ENCODE measurements around the gene CTBP1. TPM values are rescaled to one million over a fixed set of nuclear protein-coding genes. Genes with fewer than 3 reads are reported as not detected.

CTBP1 gene
- total and polyA plus RNA-seq, 2 of the 8 experiments (the other 6 are each of a cell fraction or from before 2014, with no cell fraction given) = 128 to 185 TPM

DNA sequence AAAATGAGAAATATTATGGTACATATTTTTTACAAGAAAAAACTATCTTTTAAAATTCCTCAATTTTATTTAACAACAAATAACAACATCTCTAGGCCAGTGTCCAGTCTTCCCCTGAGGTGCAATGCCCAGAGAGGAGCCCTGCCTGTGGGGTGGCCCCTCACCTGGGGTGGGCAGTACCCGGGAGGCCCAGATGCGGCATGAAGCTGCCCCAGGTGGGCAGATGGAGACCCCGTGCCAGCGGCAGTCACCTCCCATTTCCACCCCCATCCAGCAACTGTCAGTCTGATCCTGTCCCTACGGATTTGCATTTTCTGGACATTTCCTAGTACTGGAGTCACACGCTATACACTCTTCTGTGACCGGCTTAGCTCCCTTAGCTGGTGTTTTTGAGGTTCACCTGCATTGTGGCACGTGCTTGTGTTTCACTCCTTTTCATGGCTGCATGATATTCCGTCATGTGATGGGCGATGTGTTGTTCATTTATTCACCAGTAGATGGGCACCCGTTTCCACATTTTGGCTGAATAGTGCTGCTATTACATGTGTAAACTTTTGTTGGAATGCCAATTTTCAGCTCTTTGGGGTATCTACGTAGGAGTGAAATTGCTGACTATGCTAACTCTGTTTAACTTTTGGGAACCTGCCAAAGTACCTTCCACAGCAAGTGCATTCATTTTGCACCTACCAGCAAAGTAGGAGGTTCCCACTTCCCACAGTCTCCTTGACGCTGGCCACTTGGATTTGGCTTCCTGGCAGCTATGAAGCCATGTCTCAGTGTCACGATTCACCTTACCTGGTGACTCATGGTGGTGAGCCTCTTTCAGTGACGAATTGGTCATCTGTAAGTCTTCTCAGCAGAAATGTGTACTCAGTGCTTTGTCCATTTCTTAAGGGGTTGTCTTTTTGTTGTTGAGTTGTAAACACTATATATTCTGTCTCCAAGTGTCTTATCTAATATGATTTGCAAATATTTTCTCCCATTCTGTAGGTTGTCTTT lies 29.0 kb upstream of the CTBP1 start:
- Histone ChIP-seq H3K14ac (ENCODE audit: insufficient read length) (no peak overlapping the region), H4K8ac (ENCODE audit: extremely low read depth, insufficient read depth, low read length) (no peak overlapping the region), H3K23me2 (ENCODE audit: low read depth, low read length) (peaks cover 7% of the 10 kb centered on the region; the same call in 1 of the 2 replicates), H2BK120ac (replicated peaks; ENCODE audit: low read depth, low read length) (no peak overlapping the region), H3K23ac (ENCODE audit: insufficient read length) (no peak overlapping the region), H3K4me3 (ENCODE audit: extremely low read depth in 1 of 4, insufficient read depth in 2 of 4, low read depth in 3 of 4, low read length in 4 of 4) (no peak overlapping the region), H4K5ac (ENCODE audit: insufficient read length, low read depth, low read length) (no peak overlapping the region), H3K18ac (ENCODE audit: extremely low read depth, low read length) (no peak overlapping the region), H2BK5ac (ENCODE audit: low read depth, low read length) (no peak overlapping the region), H3K27me3 (replicated peaks in 1 of 4; ENCODE audit: control insufficient read depth in 3 of 4, extremely low read depth in 1 of 4, insufficient read depth in 3 of 4, low read length in 3 of 4) (no peaks in the 10 kb centered on the region), H3K79me1 (ENCODE audit: low read depth, low read length) (no peaks in the 10 kb centered on the region), H2AFZ (ENCODE audit: low read length) (no peak overlapping the region), H2BK15ac (ENCODE audit: low read length) (no peak overlapping the region), H3K27ac (ENCODE audit: low read depth, low read length) (no peak overlapping the region), H4K91ac (replicated peaks; ENCODE audit: insufficient read length, low read length) (no peak overlapping the region), H3K9ac (replicated peaks in 1 of 4; ENCODE audit: extremely low read depth in 1 of 4, low read depth in 3 of 4, low read length in 3 of 4) (no peak overlapping the region), H3K79me2 (ENCODE audit: control insufficient read depth in 1 of 2, insufficient read depth in 2 of 2, low read length in 2 of 2) (no peaks in the 10 kb centered on the region), H2BK20ac (ENCODE audit: low read length) (no peak overlapping the region), H3K4me2 (ENCODE audit: insufficient read depth in 1 of 2, low read depth in 2 of 2, low read length in 2 of 2) (no peak overlapping the region), H3K36me3 (ENCODE audit: control insufficient read depth in 2 of 4, insufficient read depth in 4 of 4, low read length in 3 of 4) (no peaks in the 10 kb centered on the region), H3K9me3 (ENCODE audit: insufficient read depth in 2 of 2, low read depth in 1 of 2, low read length in 1 of 2) (peaks cover 8 to 9% of the 10 kb centered on the region in 2 experiments; a peak in 3 of 4 replicates), H3K4me1 (replicated peaks in 1 of 4; ENCODE audit: control insufficient read depth in 3 of 4, insufficient read depth in 4 of 4, low read length in 3 of 4) (no peaks in the 10 kb centered on the region), H3K4ac (replicated peaks; ENCODE audit: insufficient read length, low read depth, low read length) (no peak overlapping the region), H2BK12ac (ENCODE audit: low read depth, low read length) (no peak overlapping the region), H4K20me1 (replicated peaks in 1 of 2; ENCODE audit: control insufficient read depth in 1 of 2, insufficient read depth in 2 of 2, low read length in 2 of 2) (no peaks in the 10 kb centered on the region), H2AK5ac (ENCODE audit: low read depth, low read length) (no peak overlapping the region), H3K56ac (replicated peaks; ENCODE audit: insufficient read length, low read depth, low read length) (no peak overlapping the region)
- TF ChIP-seq, protein P1, sequence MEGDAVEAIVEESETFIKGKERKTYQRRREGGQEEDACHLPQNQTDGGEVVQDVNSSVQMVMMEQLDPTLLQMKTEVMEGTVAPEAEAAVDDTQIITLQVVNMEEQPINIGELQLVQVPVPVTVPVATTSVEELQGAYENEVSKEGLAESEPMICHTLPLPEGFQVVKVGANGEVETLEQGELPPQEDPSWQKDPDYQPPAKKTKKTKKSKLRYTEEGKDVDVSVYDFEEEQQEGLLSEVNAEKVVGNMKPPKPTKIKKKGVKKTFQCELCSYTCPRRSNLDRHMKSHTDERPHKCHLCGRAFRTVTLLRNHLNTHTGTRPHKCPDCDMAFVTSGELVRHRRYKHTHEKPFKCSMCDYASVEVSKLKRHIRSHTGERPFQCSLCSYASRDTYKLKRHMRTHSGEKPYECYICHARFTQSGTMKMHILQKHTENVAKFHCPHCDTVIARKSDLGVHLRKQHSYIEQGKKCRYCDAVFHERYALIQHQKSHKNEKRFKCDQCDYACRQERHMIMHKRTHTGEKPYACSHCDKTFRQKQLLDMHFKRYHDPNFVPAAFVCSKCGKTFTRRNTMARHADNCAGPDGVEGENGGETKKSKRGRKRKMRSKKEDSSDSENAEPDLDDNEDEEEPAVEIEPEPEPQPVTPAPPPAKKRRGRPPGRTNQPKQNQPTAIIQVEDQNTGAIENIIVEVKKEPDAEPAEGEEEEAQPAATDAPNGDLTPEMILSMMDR (IDR thresholded peaks at IDR 0.05; ENCODE audit: control extremely low read depth in 1 of 3, insufficient read depth in 1 of 3, low read depth in 1 of 3, low read length in 3 of 3) = peak in 1 of 3 experiments; percentile 24; a peak in 1 of 4 replicates
- TF ChIP-seq SP4 (IDR thresholded peaks at IDR 0.05; ENCODE audit: low read length) (no peak), CREB1 (IDR thresholded peaks at IDR 0.05) (no peak)
- WGBS, 2 experiments (ENCODE audit: extremely low coverage in 1 of 2, insufficient coverage in 1 of 2, insufficient read length in 1 of 2, insufficient replicate concordance in 2 of 2, low coverage in 1 of 2, low lambda C conversion rate in 2 of 2, missing lambda C conversion rate in 1 of 2) = 82% methylated on average over 15 of the region's 15 CpGs; no CpG with 5 or more reads in 1 of the 2 experiments
- DNase-seq (ENCODE audit: low read depth in 1 of 2, low spot score in 2 of 2) (no peak), FAIRE-seq (no peak)
- CTCF ChIA-PET (ENCODE audit: partially characterized antibody) = interaction anchor here (0.9 to 3.8 kb wide), 4 partner anchors 10 to 83 kb away, joined by 3 to 16 read pairs (median 3); no protein-coding TSS in a partner anchor
- POLR2A ChIA-PET (ENCODE audit: partially characterized antibody) = no interaction called here
